ENCODE measurements around the gene DSCAML1. TPM values are rescaled to one million over a fixed set of nuclear protein-coding genes. Genes with fewer than 3 reads are reported as not detected.

Gene DSCAML1
- total RNA-seq, 1 experiment from 2014 or later: 0.15 TPM

- H3K4me1 Mint-ChIP-seq: peaks cover 14 to 26% of the 10 kb centered on the region in 2 experiments
- no peak overlapping the region for H2BK5ac ChIP-seq (ENCODE audit: insufficient read length, low read length)
- H3K9me3 ChIP-seq (ENCODE audit: control insufficient read depth, low read depth, low read length): no peaks in the 10 kb centered on the region
- H3K9me3 Mint-ChIP-seq: no peaks in the 10 kb centered on the region
- H3K23me2 ChIP-seq (ENCODE audit: insufficient read length, low read depth, low read length, poor library complexity, severe bottlenecking): no peaks in the 10 kb centered on the region
- no peaks in the 10 kb centered on the region for H3K36me3 Mint-ChIP-seq (ENCODE audit: insufficient read depth in 1 of 3, low read depth in 3 of 3)
- TF ChIP-seq, protein P1, sequence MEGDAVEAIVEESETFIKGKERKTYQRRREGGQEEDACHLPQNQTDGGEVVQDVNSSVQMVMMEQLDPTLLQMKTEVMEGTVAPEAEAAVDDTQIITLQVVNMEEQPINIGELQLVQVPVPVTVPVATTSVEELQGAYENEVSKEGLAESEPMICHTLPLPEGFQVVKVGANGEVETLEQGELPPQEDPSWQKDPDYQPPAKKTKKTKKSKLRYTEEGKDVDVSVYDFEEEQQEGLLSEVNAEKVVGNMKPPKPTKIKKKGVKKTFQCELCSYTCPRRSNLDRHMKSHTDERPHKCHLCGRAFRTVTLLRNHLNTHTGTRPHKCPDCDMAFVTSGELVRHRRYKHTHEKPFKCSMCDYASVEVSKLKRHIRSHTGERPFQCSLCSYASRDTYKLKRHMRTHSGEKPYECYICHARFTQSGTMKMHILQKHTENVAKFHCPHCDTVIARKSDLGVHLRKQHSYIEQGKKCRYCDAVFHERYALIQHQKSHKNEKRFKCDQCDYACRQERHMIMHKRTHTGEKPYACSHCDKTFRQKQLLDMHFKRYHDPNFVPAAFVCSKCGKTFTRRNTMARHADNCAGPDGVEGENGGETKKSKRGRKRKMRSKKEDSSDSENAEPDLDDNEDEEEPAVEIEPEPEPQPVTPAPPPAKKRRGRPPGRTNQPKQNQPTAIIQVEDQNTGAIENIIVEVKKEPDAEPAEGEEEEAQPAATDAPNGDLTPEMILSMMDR (conservative IDR thresholded peaks at IDR 0.05): no peak
- WGBS (ENCODE audit: extremely low coverage, insufficient read length, low lambda C conversion rate): no CpG with 5 or more reads among the region's 21 CpGs
- H3K23ac ChIP-seq (ENCODE audit: insufficient read length, low read depth, low read length): no peak overlapping the region
- no peak overlapping the region for H3K4me2 ChIP-seq (ENCODE audit: insufficient read depth, insufficient read length, low read length)
- no peaks in the 10 kb centered on the region for H4K20me1 ChIP-seq (ENCODE audit: control insufficient read depth, insufficient read depth, insufficient read length)
- no peak overlapping the region for H3K18ac ChIP-seq (ENCODE audit: insufficient read length, low read depth, low read length)
- H3K9ac ChIP-seq (ENCODE audit: extremely low read depth, insufficient read length, low read length): no peak overlapping the region
- H3K27me3 ChIP-seq (ENCODE audit: insufficient read depth, low read length): no peaks in the 10 kb centered on the region
- no peak overlapping the region for H3T11ph ChIP-seq (ENCODE audit: low read length)
- H2AFZ ChIP-seq (ENCODE audit: low read length): no peak overlapping the region
- H4K5ac ChIP-seq (ENCODE audit: insufficient read length, low read depth, low read length): no peak overlapping the region
- no peak overlapping the region for H2BK12ac ChIP-seq (ENCODE audit: insufficient read length, low read depth, low read length)
- H4K8ac ChIP-seq (replicated peaks; ENCODE audit: insufficient read length, low read depth, low read length): no peak overlapping the region
- H4K91ac ChIP-seq (ENCODE audit: insufficient read length, low read depth, low read length): no peak overlapping the region
- H2AK5ac ChIP-seq (ENCODE audit: insufficient read length, low read length): no peak overlapping the region
- H3K4me1 ChIP-seq (ENCODE audit: insufficient read depth, low read length): no peaks in the 10 kb centered on the region
- no peak for DNase-seq
- peaks cover 10% of the 10 kb centered on the region; the same call in 1 of the 2 replicates for H3K27me3 Mint-ChIP-seq (ENCODE audit: low read depth)
- H3K56ac ChIP-seq (ENCODE audit: insufficient read length, low read depth, low read length): no peak overlapping the region
- H3K4ac ChIP-seq (ENCODE audit: low read depth, low read length): no peak overlapping the region
- no peaks in the 10 kb centered on the region for H3K79me1 ChIP-seq (ENCODE audit: insufficient read depth, low read depth, low read length, poor library complexity, severe bottlenecking)
- H3K79me2 ChIP-seq (ENCODE audit: insufficient read depth, low read length): no peaks in the 10 kb centered on the region
- H3K27ac Mint-ChIP-seq: peak overlapping the region in 2 of 3 experiments; percentile 31 to 32; a peak in 1 of 7 replicates
- H2BK20ac ChIP-seq (ENCODE audit: low read depth, low read length, poor library complexity, severe bottlenecking): no peak overlapping the region
- no peak overlapping the region for H3K27ac ChIP-seq (ENCODE audit: insufficient read length, low read depth, low read length)
- H3K14ac ChIP-seq (ENCODE audit: insufficient read depth, low read length): no peak overlapping the region
- no peak overlapping the region for H3K4me3 Mint-ChIP-seq
- H2BK120ac ChIP-seq (ENCODE audit: low read depth, low read length, poor library complexity, severe bottlenecking): no peak overlapping the region
- no peak overlapping the region for H2BK15ac ChIP-seq (ENCODE audit: low read depth, low read length)
Measured at GRCh38 chr11:117634756-117635603, 162.0 kb downstream of the DSCAML1 start.

Data from H9 (cell line).